ENCODE measurements around the gene TARS1. TPM values are rescaled to one million over a fixed set of nuclear protein-coding genes. Genes with fewer than 3 reads are reported as not detected.

The TARS1 gene
- total and polyA plus RNA-seq, 2 of the 8 experiments (the other 6 are each of a cell fraction or from before 2014, with no cell fraction given) = 94.4 to 445 TPM

DNA sequence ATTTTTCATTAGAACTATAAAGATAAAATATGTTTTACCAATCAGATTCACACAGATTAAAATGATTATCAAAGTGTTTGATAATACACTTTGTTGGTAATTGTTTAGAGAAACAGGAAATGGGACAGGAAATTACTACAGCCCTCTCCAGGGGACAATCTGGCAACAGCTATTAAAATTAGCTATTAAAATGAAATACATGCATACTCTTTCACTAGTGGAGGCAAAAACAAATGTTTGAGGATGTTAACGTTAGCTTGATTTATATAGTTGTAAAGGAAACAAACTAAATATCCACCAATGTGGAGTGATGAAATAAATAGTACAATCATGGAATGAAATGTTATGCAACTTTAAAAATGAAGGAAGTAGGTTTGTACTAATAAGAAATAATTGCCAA is 53.7 kb downstream of the TARS1 start:
- no peak overlapping the region for H3K56ac ChIP-seq (replicated peaks; ENCODE audit: insufficient read length, low read depth, low read length)
- whole genome bisulfite sequencing, 2 experiments (ENCODE audit: extremely low coverage in 1 of 2, insufficient coverage in 1 of 2, insufficient read length in 1 of 2, insufficient replicate concordance in 2 of 2, low coverage in 1 of 2, low lambda C conversion rate in 2 of 2, missing lambda C conversion rate in 1 of 2) = 85% methylated on average over 1 of the region's 1 CpG; no CpG with 5 or more reads in 1 of the 2 experiments
- DNase-seq (ENCODE audit: low read depth in 1 of 2, low spot score in 2 of 2) = no peak
- H3K18ac ChIP-seq (ENCODE audit: extremely low read depth, low read length) = no peak overlapping the region
- no peak overlapping the region for H3K14ac ChIP-seq (ENCODE audit: insufficient read length)
- H4K91ac ChIP-seq (replicated peaks; ENCODE audit: insufficient read length, low read length) = no peak overlapping the region
- no peak overlapping the region for H2BK12ac ChIP-seq (ENCODE audit: low read depth, low read length)
- no peak overlapping the region for H3K27ac ChIP-seq (ENCODE audit: low read depth, low read length)
- no peaks in the 10 kb centered on the region for H3K23me2 ChIP-seq (ENCODE audit: low read depth, low read length)
- H3K4me3 ChIP-seq (ENCODE audit: extremely low read depth in 1 of 4, insufficient read depth in 2 of 4, low read depth in 3 of 4, low read length in 4 of 4) = no peak overlapping the region
- no peak overlapping the region for H2BK120ac ChIP-seq (replicated peaks; ENCODE audit: low read depth, low read length)
- H2AK5ac ChIP-seq (ENCODE audit: low read depth, low read length) = no peak overlapping the region
- H2BK5ac ChIP-seq (ENCODE audit: low read depth, low read length) = no peak overlapping the region
- H2BK20ac ChIP-seq (ENCODE audit: low read length) = no peak overlapping the region
- no peak overlapping the region for H2AFZ ChIP-seq (ENCODE audit: low read length)
- no peaks in the 10 kb centered on the region for H3K79me2 ChIP-seq (ENCODE audit: control insufficient read depth in 1 of 2, insufficient read depth in 2 of 2, low read length in 2 of 2)
- H3K27me3 ChIP-seq (replicated peaks in 1 of 4; ENCODE audit: control insufficient read depth in 3 of 4, extremely low read depth in 1 of 4, insufficient read depth in 3 of 4, low read length in 3 of 4) = no peaks in the 10 kb centered on the region
- H3K9ac ChIP-seq (replicated peaks in 1 of 4; ENCODE audit: extremely low read depth in 1 of 4, low read depth in 3 of 4, low read length in 3 of 4) = no peak overlapping the region
- ChIA-PET POLR2A (ENCODE audit: partially characterized antibody) (interaction anchor here (3.5 kb wide), 1 partner anchor 48 kb away, joined by 9 read pairs; no protein-coding TSS in a partner anchor), CTCF (ENCODE audit: partially characterized antibody) (interaction anchor here (1.3 kb wide), 1 partner anchor 84 kb away, joined by 3 read pairs; no protein-coding TSS in a partner anchor)
- no peaks in the 10 kb centered on the region for H4K20me1 ChIP-seq (replicated peaks in 1 of 2; ENCODE audit: control insufficient read depth in 1 of 2, insufficient read depth in 2 of 2, low read length in 2 of 2)
- H3K36me3 ChIP-seq (ENCODE audit: control insufficient read depth in 2 of 4, insufficient read depth in 4 of 4, low read length in 3 of 4) = no peaks in the 10 kb centered on the region
- H3K4ac ChIP-seq (replicated peaks; ENCODE audit: insufficient read length, low read depth, low read length) = no peak overlapping the region
- H4K5ac ChIP-seq (ENCODE audit: insufficient read length, low read depth, low read length) = no peak overlapping the region
- no peak for FAIRE-seq
- no peaks in the 10 kb centered on the region for H3K9me3 ChIP-seq (ENCODE audit: insufficient read depth in 2 of 2, low read depth in 1 of 2, low read length in 1 of 2)
- H2BK15ac ChIP-seq (ENCODE audit: low read length) = no peak overlapping the region
- H3K79me1 ChIP-seq (ENCODE audit: low read depth, low read length) = no peaks in the 10 kb centered on the region
- no peak overlapping the region for H4K8ac ChIP-seq (ENCODE audit: extremely low read depth, insufficient read depth, low read length)
- no peak overlapping the region for H3K4me2 ChIP-seq (ENCODE audit: insufficient read depth in 1 of 2, low read depth in 2 of 2, low read length in 2 of 2)
- H3K23ac ChIP-seq (ENCODE audit: insufficient read length) = no peak overlapping the region
- peaks cover 0 to 5% (median 2%) of the 10 kb centered on the region in 4 experiments; a peak in 4 of 7 replicates for H3K4me1 ChIP-seq (replicated peaks in 1 of 4; ENCODE audit: control insufficient read depth in 3 of 4, insufficient read depth in 4 of 4, low read length in 3 of 4)
- TF ChIP-seq SIX5 (IDR thresholded peaks at IDR 0.05; ENCODE audit: low read depth, low read length) = no peak
- TF ChIP-seq RFX5 (IDR thresholded peaks at IDR 0.05; ENCODE audit: borderline replicate concordance, low read depth, low read length) = no peak
- TF ChIP-seq YY1 (IDR thresholded peaks at IDR 0.05; ENCODE audit: low read depth, low read length) = no peak
- no peak for TF ChIP-seq SP4 (IDR thresholded peaks at IDR 0.05; ENCODE audit: low read length)
- no peak for TF ChIP-seq KDM1A (IDR thresholded peaks at IDR 0.05; ENCODE audit: borderline replicate concordance, low read length)
- TF ChIP-seq HDAC2 (IDR thresholded peaks at IDR 0.05; ENCODE audit: borderline replicate concordance in 1 of 2, low read depth in 2 of 2, low read length in 2 of 2) = no peak
